Liver (tissue), 9 donors: ENCODE data around the gene TBC1D10A. TPM values are rescaled to one million over a fixed set of nuclear protein-coding genes. Genes with fewer than 3 reads are reported as not detected.

Experiments
- DNase-seq: peaks from one replicate; pipeline ENCODE4 v3.0.0-alpha.2; 2017; ENCODE audit warnings: low spot score
- H3K27ac ChIP-seq, 2 donors: one replicate each; pipeline ENCODE4 v1.7.0; 2013; ENCODE audit warnings: inconsistent platforms in 2 of 2, low read length in 2 of 2, control low read depth in 1 of 2, low read depth in 1 of 2, mild to moderate bottlenecking in 1 of 2
- H3K27me3 ChIP-seq, 4 donors: one replicate each; pipeline versions ENCODE4 v1.6.1 to v1.7.0; 2013; ENCODE audit warnings: low read length in 3 of 4, inconsistent platforms in 1 of 4, mild to moderate bottlenecking in 1 of 4, moderate library complexity in 1 of 4; ENCODE audit not compliant: control insufficient read depth in 4 of 4, insufficient read depth in 4 of 4
- H3K36me3 ChIP-seq, 4 donors: one replicate each; pipeline versions ENCODE4 v1.6.1 to v1.7.0; 2013; ENCODE audit warnings: low read length in 3 of 4, mild to moderate bottlenecking in 3 of 4, low read depth in 1 of 4, moderate library complexity in 1 of 4; ENCODE audit not compliant: control insufficient read depth in 4 of 4, insufficient read depth in 3 of 4
- H3K4me1 ChIP-seq, 4 donors: one replicate each; pipeline versions ENCODE4 v1.6.1 to v1.7.0; 2013; ENCODE audit warnings: low read length in 3 of 4, mild to moderate bottlenecking in 3 of 4, moderate library complexity in 1 of 4; ENCODE audit not compliant: control insufficient read depth in 4 of 4, insufficient read depth in 4 of 4
- H3K4me3 ChIP-seq, 3 donors: one replicate each; pipeline versions ENCODE4 v1.6.1 to v1.7.0; 2013; ENCODE audit warnings: low read length in 3 of 3, control low read depth in 1 of 3, low read depth in 1 of 3, mild to moderate bottlenecking in 1 of 3
- H3K9ac ChIP-seq, 2 donors: one replicate each; pipeline ENCODE4 v1.7.0; 2013; ENCODE audit warnings: low read length in 2 of 2, mild to moderate bottlenecking in 2 of 2, moderate library complexity in 2 of 2, control low read depth in 1 of 2, low read depth in 1 of 2
- H3K9me3 ChIP-seq, 4 donors: one replicate each; pipeline versions ENCODE4 v1.6.1 to v1.7.0; 2013; ENCODE audit warnings: low read length in 3 of 4; ENCODE audit not compliant: control insufficient read depth in 4 of 4
- FOXA1 ChIP-seq: IDR thresholded peaks from 2 replicates; pipeline ENCODE4 v1.6.1; 2016; ENCODE audit warnings: antibody characterized with exemption
- FOXA2 ChIP-seq: IDR thresholded peaks from 2 replicates; pipeline ENCODE4 v1.6.1; 2016; ENCODE audit warnings: antibody characterized with exemption
- HNF4A ChIP-seq, 2 donors: conservative IDR thresholded peaks; 2 replicates each; pipeline ENCODE4 v1.6.1; 2016; ENCODE audit warnings: antibody characterized with exemption in 2 of 2, mild to moderate bottlenecking in 2 of 2
- JUND ChIP-seq, 2 donors: IDR thresholded peaks; 2 replicates each; pipeline ENCODE4 v1.6.1; 2016; ENCODE audit warnings: antibody characterized with exemption in 2 of 2
- MAX ChIP-seq: IDR thresholded peaks from 2 replicates; pipeline ENCODE4 v1.6.1; 2016; ENCODE audit warnings: antibody characterized with exemption
- RAD21 ChIP-seq, 2 donors: IDR thresholded peaks; 2 replicates each; pipeline ENCODE4 v1.6.1; 2016; ENCODE audit warnings: antibody characterized with exemption in 2 of 2, mild to moderate bottlenecking in 2 of 2
- SP1 ChIP-seq: IDR thresholded peaks from 2 replicates; pipeline ENCODE4 v1.6.1; 2018; ENCODE audit warnings: antibody characterized with exemption, mild to moderate bottlenecking
- TAF1 ChIP-seq: conservative IDR thresholded peaks from 2 replicates; pipeline ENCODE4 v1.6.1; 2016; ENCODE audit warnings: antibody characterized with exemption, mild to moderate bottlenecking
- YY1 ChIP-seq: IDR thresholded peaks from 2 replicates; pipeline ENCODE4 v1.6.1; 2016; ENCODE audit warnings: antibody characterized with exemption, mild to moderate bottlenecking
- WGBS: extraction: QIAGEN DNeasy Blood & Tissue Kit; methylation state at CpG from one replicate; pipeline ENCODE4 v1.1.7; 2013; 5-methylcytosine and 5-hydroxymethylcytosine counted together
- polyA plus RNA-seq, 2 donors: library from polyadenylated mRNA; stranded (reverse) in 1 of 2; unstranded in 1 of 2; fragments of 200-250 nt in 1 of 2; fragments of >200 nt in 1 of 2; fragmentation: Nextera tagmentation in 1 of 2; extraction: Ambion mirVana in 1 of 2; gene quantifications; one replicate each; pipeline versions ENCODE4 v1.2.1 to v1.2.3, GENCODE V29; 2013 to 2015
- total RNA-seq, 2 donors: library from RNA; depleted of rRNA; stranded (reverse); fragments of >200 nt; gene quantifications; one replicate each; pipeline ENCODE4 v1.2.3, GENCODE V29; 2014
- TF ChIP-seq, protein P1 (sequence below): IDR thresholded peaks from 2 replicates; pipeline ENCODE4 v1.6.1; 2016; ENCODE audit warnings: antibody characterized with exemption
- TF ChIP-seq, protein P2 (sequence below): IDR thresholded peaks from 2 replicates; pipeline ENCODE4 v1.6.1; 2016; ENCODE audit warnings: antibody characterized with exemption, mild to moderate bottlenecking
- TF ChIP-seq, protein P3 (sequence below): IDR thresholded peaks from 2 replicates; pipeline ENCODE4 v1.6.1; 2016; ENCODE audit warnings: antibody characterized with exemption
- donor health status: healthy.
- donor health status: healthy.
- donor health status: healthy.
- donor health status: healthy.
- donor health status: healthy.

The TBC1D10A gene
- total and polyA plus RNA-seq, 4 donors: 3.6 to 9.2 (median 8.2) TPM

GRCh38 chr22:30317778-30318177 lies 9.0 kb downstream of the TBC1D10A start (continued):
- TF ChIP-seq MAX: no peak
- TF ChIP-seq JUND (IDR thresholded peaks at IDR 0.05): no peak
- no peak for TF ChIP-seq FOXA1
- peak; percentile 84 to 85 for TF ChIP-seq HNF4A (conservative IDR thresholded peaks at IDR 0.05)
- peak; percentile 67 for TF ChIP-seq YY1
- TF ChIP-seq RAD21 (IDR thresholded peaks at IDR 0.05): peak in 1 of 2 donors; percentile 24
- TF ChIP-seq, protein P1, sequence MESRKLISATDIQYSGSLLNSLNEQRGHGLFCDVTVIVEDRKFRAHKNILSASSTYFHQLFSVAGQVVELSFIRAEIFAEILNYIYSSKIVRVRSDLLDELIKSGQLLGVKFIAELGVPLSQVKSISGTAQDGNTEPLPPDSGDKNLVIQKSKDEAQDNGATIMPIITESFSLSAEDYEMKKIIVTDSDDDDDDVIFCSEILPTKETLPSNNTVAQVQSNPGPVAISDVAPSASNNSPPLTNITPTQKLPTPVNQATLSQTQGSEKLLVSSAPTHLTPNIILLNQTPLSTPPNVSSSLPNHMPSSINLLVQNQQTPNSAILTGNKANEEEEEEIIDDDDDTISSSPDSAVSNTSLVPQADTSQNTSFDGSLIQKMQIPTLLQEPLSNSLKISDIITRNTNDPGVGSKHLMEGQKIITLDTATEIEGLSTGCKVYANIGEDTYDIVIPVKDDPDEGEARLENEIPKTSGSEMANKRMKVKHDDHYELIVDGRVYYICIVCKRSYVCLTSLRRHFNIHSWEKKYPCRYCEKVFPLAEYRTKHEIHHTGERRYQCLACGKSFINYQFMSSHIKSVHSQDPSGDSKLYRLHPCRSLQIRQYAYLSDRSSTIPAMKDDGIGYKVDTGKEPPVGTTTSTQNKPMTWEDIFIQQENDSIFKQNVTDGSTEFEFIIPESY: no peak

GRCh38 chr22:30315962-30316576 lies 10.7 kb downstream of the TBC1D10A start:
- H3K4me3 ChIP-seq: no peak overlapping the region
- H3K9ac ChIP-seq: no peak overlapping the region
- no peaks in the 10 kb centered on the region for H3K9me3 ChIP-seq
- TF ChIP-seq MAX (no peak), TAF1 (no peak), FOXA2 (no peak), SP1 (no peak), RAD21 (IDR thresholded peaks at IDR 0.05) (no peak), JUND (IDR thresholded peaks at IDR 0.05) (no peak), HNF4A (conservative IDR thresholded peaks at IDR 0.05) (no peak)
- TF ChIP-seq, protein P2, sequence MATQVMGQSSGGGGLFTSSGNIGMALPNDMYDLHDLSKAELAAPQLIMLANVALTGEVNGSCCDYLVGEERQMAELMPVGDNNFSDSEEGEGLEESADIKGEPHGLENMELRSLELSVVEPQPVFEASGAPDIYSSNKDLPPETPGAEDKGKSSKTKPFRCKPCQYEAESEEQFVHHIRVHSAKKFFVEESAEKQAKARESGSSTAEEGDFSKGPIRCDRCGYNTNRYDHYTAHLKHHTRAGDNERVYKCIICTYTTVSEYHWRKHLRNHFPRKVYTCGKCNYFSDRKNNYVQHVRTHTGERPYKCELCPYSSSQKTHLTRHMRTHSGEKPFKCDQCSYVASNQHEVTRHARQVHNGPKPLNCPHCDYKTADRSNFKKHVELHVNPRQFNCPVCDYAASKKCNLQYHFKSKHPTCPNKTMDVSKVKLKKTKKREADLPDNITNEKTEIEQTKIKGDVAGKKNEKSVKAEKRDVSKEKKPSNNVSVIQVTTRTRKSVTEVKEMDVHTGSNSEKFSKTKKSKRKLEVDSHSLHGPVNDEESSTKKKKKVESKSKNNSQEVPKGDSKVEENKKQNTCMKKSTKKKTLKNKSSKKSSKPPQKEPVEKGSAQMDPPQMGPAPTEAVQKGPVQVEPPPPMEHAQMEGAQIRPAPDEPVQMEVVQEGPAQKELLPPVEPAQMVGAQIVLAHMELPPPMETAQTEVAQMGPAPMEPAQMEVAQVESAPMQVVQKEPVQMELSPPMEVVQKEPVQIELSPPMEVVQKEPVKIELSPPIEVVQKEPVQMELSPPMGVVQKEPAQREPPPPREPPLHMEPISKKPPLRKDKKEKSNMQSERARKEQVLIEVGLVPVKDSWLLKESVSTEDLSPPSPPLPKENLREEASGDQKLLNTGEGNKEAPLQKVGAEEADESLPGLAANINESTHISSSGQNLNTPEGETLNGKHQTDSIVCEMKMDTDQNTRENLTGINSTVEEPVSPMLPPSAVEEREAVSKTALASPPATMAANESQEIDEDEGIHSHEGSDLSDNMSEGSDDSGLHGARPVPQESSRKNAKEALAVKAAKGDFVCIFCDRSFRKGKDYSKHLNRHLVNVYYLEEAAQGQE: no peak
- TF ChIP-seq, protein P1: no peak
- TF ChIP-seq, protein P3, sequence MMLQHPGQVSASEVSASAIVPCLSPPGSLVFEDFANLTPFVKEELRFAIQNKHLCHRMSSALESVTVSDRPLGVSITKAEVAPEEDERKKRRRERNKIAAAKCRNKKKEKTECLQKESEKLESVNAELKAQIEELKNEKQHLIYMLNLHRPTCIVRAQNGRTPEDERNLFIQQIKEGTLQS: no peak
- H3K4me1 ChIP-seq: peaks cover 18 to 69% (median 45%) of the 10 kb centered on the region in 4 donors
- peak overlapping the region; percentile 75 to 89 for H3K27ac ChIP-seq
- 88% methylated on average over 2 of the region's 2 CpGs for WGBS
- no peaks in the 10 kb centered on the region for H3K27me3 ChIP-seq
- DNase-seq: no peak
- H3K36me3 ChIP-seq: peaks cover 0 to 2% (median 1%) of the 10 kb centered on the region in 4 donors
